Prostate gland (tissue), 2 donors: ENCODE data around the gene GPRC5B.

Experiments
- POLR2A ChIP-seq: fragments of 450-650 bp; IDR thresholded peaks from one replicate; pipeline ENCODE4 v1.6.1; 2016; ENCODE audit warnings: antibody characterized with exemption, mild to moderate bottlenecking
- TF ChIP-seq, protein P1 (sequence below), 4 experiments: fragments of 200-600 bp in 2 of 4; fragments of 450-650 bp in 2 of 4; sonication (generic) in 2 of 4; IDR thresholded peaks; 1 replicate in 3 of 4; 2 replicates in 1 of 4; pipeline ENCODE4 v1.5.1; 2016 to 2019; ENCODE audit warnings: antibody characterized with exemption in 4 of 4, mild to moderate bottlenecking in 2 of 4, moderate library complexity in 2 of 4

DNA sequence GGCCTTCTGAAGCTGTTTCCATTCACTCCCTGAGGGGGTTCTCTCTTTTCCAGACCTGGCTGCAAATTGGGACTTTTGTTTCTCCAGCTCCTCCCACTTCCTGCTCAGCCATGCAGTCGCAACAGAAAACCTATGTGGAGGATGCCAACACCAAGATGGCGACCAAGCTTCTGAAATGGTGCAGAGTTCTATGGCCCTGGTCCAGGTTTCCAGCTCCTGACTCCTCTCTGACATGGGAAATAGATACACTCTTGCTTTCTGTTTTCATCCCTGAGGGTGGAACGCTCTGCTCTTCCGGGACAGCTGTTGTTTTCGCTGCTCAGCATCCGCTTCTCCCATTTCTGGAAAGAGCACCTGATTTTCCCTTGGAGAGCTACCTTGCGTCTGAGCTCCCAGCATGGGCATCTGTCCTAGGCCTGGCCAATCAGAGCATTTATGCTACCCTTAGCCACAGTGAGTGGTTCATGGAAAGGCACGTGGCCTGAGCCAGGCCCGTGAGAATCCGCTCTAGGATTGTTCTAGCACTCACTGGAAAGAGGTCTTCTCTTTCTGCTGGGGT lies 8.1 kb downstream of the GPRC5B start:
- no peak for TF ChIP-seq POLR2A
- TF ChIP-seq, protein P1, sequence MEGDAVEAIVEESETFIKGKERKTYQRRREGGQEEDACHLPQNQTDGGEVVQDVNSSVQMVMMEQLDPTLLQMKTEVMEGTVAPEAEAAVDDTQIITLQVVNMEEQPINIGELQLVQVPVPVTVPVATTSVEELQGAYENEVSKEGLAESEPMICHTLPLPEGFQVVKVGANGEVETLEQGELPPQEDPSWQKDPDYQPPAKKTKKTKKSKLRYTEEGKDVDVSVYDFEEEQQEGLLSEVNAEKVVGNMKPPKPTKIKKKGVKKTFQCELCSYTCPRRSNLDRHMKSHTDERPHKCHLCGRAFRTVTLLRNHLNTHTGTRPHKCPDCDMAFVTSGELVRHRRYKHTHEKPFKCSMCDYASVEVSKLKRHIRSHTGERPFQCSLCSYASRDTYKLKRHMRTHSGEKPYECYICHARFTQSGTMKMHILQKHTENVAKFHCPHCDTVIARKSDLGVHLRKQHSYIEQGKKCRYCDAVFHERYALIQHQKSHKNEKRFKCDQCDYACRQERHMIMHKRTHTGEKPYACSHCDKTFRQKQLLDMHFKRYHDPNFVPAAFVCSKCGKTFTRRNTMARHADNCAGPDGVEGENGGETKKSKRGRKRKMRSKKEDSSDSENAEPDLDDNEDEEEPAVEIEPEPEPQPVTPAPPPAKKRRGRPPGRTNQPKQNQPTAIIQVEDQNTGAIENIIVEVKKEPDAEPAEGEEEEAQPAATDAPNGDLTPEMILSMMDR (IDR thresholded peaks at IDR 0.05) = no peak
